ENCODE data around the gene BST2.

The BST2 gene

GRCh38 chr19:17409990-17410389 lies 4.6 kb upstream of the BST2 start:
- TF ChIP-seq FOXM1 (IDR thresholded peaks at IDR 0.05; ENCODE audit: borderline replicate concordance, low read depth) (no peak), YY1 (IDR thresholded peaks at IDR 0.05; ENCODE audit: low read depth) (no peak), EGR1 (IDR thresholded peaks at IDR 0.05) (no peak), RAD21 (IDR thresholded peaks at IDR 0.05; ENCODE audit: low read depth) (no peak), EP300 (IDR thresholded peaks at IDR 0.05; ENCODE audit: borderline replicate concordance) (no peak), ZBTB7A (IDR thresholded peaks at IDR 0.05; ENCODE audit: low read depth) (no peak), MAX (IDR thresholded peaks at IDR 0.05) (no peak), CEBPB (IDR thresholded peaks at IDR 0.05) (no peak), NFIC (IDR thresholded peaks at IDR 0.05) (no peak), TEAD4 (IDR thresholded peaks at IDR 0.05) (no peak), CREB1 (IDR thresholded peaks at IDR 0.05; ENCODE audit: low read depth) (no peak), TCF12 (IDR thresholded peaks at IDR 0.05; ENCODE audit: low read depth) (no peak), TAF1 (IDR thresholded peaks at IDR 0.05; ENCODE audit: low read depth) (no peak)
- TF ChIP-seq, protein P1, sequence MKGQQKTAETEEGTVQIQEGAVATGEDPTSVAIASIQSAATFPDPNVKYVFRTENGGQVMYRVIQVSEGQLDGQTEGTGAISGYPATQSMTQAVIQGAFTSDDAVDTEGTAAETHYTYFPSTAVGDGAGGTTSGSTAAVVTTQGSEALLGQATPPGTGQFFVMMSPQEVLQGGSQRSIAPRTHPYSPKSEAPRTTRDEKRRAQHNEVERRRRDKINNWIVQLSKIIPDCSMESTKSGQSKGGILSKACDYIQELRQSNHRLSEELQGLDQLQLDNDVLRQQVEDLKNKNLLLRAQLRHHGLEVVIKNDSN (IDR thresholded peaks at IDR 0.05): no peak
- TF ChIP-seq, protein P2, sequence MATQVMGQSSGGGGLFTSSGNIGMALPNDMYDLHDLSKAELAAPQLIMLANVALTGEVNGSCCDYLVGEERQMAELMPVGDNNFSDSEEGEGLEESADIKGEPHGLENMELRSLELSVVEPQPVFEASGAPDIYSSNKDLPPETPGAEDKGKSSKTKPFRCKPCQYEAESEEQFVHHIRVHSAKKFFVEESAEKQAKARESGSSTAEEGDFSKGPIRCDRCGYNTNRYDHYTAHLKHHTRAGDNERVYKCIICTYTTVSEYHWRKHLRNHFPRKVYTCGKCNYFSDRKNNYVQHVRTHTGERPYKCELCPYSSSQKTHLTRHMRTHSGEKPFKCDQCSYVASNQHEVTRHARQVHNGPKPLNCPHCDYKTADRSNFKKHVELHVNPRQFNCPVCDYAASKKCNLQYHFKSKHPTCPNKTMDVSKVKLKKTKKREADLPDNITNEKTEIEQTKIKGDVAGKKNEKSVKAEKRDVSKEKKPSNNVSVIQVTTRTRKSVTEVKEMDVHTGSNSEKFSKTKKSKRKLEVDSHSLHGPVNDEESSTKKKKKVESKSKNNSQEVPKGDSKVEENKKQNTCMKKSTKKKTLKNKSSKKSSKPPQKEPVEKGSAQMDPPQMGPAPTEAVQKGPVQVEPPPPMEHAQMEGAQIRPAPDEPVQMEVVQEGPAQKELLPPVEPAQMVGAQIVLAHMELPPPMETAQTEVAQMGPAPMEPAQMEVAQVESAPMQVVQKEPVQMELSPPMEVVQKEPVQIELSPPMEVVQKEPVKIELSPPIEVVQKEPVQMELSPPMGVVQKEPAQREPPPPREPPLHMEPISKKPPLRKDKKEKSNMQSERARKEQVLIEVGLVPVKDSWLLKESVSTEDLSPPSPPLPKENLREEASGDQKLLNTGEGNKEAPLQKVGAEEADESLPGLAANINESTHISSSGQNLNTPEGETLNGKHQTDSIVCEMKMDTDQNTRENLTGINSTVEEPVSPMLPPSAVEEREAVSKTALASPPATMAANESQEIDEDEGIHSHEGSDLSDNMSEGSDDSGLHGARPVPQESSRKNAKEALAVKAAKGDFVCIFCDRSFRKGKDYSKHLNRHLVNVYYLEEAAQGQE (IDR thresholded peaks at IDR 0.05; ENCODE audit: low read depth): no peak

DNA sequence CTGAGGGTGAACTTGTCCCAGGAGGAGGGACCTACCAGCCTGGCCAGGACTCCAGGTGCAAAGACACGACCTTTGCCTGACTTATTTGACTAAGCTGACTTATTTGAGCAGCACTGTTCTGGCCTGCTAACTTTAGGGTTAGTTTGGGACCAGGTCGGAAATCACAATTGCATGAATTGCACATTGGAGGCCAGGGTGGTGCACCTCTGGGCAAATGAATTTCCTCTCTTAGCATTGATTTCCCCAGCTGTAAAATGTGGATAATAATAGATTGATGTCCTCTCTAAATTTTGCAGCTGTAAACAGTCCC lies 1.4 kb upstream of the BST2 start:
- TF ChIP-seq, protein P1 (IDR thresholded peaks at IDR 0.05): no peak
- no peak for TF ChIP-seq ZBTB7A (IDR thresholded peaks at IDR 0.05; ENCODE audit: low read depth)
- TF ChIP-seq TEAD4 (IDR thresholded peaks at IDR 0.05): no peak
- no peak for TF ChIP-seq YY1 (IDR thresholded peaks at IDR 0.05; ENCODE audit: low read depth)
- TF ChIP-seq TAF1 (IDR thresholded peaks at IDR 0.05; ENCODE audit: low read depth): no peak
- no peak for TF ChIP-seq RAD21 (IDR thresholded peaks at IDR 0.05; ENCODE audit: low read depth)
- no peak for TF ChIP-seq MAX (IDR thresholded peaks at IDR 0.05)
- TF ChIP-seq CREB1 (IDR thresholded peaks at IDR 0.05; ENCODE audit: low read depth): no peak
- TF ChIP-seq FOXM1 (IDR thresholded peaks at IDR 0.05; ENCODE audit: borderline replicate concordance, low read depth): no peak
- no peak for TF ChIP-seq NFIC (IDR thresholded peaks at IDR 0.05)
- TF ChIP-seq TCF12 (IDR thresholded peaks at IDR 0.05; ENCODE audit: low read depth): no peak
- TF ChIP-seq EP300 (IDR thresholded peaks at IDR 0.05; ENCODE audit: borderline replicate concordance): no peak
- no peak for TF ChIP-seq CEBPB (IDR thresholded peaks at IDR 0.05)
- TF ChIP-seq EGR1 (IDR thresholded peaks at IDR 0.05): no peak
- TF ChIP-seq, protein P2 (IDR thresholded peaks at IDR 0.05; ENCODE audit: low read depth): no peak

DNA sequence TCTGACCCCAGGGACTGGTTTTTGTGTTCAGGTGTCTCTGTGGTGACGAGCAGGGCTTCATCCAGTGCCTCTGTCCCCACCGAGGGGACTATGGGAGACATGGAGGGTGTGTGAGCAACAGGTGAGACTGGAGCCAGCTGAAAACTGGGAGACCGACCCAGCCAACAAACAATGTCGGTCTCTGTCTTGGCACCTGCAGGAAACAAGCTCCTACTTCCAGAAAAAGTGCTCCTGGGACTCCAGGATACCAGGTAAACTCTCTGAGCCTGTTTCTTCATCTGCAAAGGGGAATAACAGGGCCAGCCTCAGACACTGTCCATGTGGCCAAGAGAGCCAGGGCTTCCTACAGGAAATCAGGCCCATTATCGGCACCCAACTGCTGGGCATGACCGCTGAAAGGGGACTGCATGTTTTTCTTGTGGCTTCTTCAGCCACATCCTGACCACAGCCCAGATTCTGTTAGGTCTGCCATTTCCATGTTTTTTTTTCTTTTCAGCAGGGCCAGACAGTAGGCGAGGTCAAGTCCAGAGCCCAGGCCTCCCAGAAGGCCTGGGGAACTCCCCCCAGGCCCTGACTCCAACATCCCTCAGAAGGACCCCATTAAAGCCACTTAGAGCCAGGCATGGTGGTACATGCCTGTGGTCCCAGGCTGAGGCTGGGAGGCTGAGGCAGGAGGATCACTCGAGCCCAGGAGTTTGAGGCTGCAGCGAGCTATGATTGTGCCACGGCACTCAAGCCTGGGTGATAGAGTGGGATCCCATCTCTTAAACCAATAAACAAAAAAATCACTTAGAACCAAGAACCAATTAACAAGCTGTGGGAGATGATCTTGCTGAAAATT lies 836 bp upstream of the BST2 start:
- TF ChIP-seq YY1 (IDR thresholded peaks at IDR 0.05; ENCODE audit: low read depth) (no peak), EGR1 (IDR thresholded peaks at IDR 0.05) (no peak), TEAD4 (IDR thresholded peaks at IDR 0.05) (no peak), CEBPB (IDR thresholded peaks at IDR 0.05) (no peak), FOXM1 (IDR thresholded peaks at IDR 0.05; ENCODE audit: borderline replicate concordance, low read depth) (no peak), MAX (IDR thresholded peaks at IDR 0.05) (no peak), TAF1 (IDR thresholded peaks at IDR 0.05; ENCODE audit: low read depth) (no peak), ZBTB7A (IDR thresholded peaks at IDR 0.05; ENCODE audit: low read depth) (no peak), CREB1 (IDR thresholded peaks at IDR 0.05; ENCODE audit: low read depth) (no peak), EP300 (IDR thresholded peaks at IDR 0.05; ENCODE audit: borderline replicate concordance) (no peak)
- TF ChIP-seq, protein P2 (IDR thresholded peaks at IDR 0.05; ENCODE audit: low read depth): no peak
- TF ChIP-seq, protein P1 (IDR thresholded peaks at IDR 0.05): no peak
